ENCODE data around the gene HOPX. TPM values are rescaled to one million over a fixed set of nuclear protein-coding genes. Genes with fewer than 3 reads are reported as not detected.

HOPX gene
- total RNA-seq, result 2.8 and 12.9 TPM in 2 replicates

GRCh38 chr4:56681158-56681852 lies at the start of gene HOPX:
TSS of gene HOPX (minus strand) at chr4:56681296. CDS start at chr4:56657816, 23,480 bp downstream.

Other genes starting within 250 kb of the HOPX start
- 12.9 and 15.1 TPM in 2 replicates for gene PPAT, start 245.7 kb downstream of the HOPX start, total RNA-seq
- 27.5 and 87.7 TPM in 2 replicates for gene PAICS, start 245.0 kb downstream of the HOPX start, total RNA-seq
- 98.6 and 102 TPM in 2 replicates for gene SRP72, start 213.7 kb downstream of the HOPX start, total RNA-seq
- gene ARL9, start 175.5 kb downstream of the HOPX start, total RNA-seq, result 0.15 and 0.17 TPM in 2 replicates
- not detected in 2 replicates for gene SPINK2, start 140.4 kb upstream of the HOPX start, total RNA-seq
- 26.0 and 34.0 TPM in 2 replicates for gene REST, start 226.6 kb upstream of the HOPX start, total RNA-seq

Data from smooth muscle cell of trachea (primary cell).